OCI-LY3 (cell line): ENCODE results near the gene ARID5B.

ENCODE experiments used
- CTCF ChIP-seq: fragments of 200-600, 300-600 bp; sonication (generic); IDR thresholded peaks from 2 replicates; pipeline ENCODE4 v1.5.1; 2014; ENCODE audit warnings: antibody characterized with exemption, low read length, low read depth
- EZH2phosphoT487 ChIP-seq: fragments of 200-600 bp; shearing (Covaris generic); IDR thresholded peaks from 2 replicates; pipeline ENCODE4 v1.6.1; 2018; ENCODE audit warnings: antibody characterized with exemption, mixed run types, low read depth

DNA sequence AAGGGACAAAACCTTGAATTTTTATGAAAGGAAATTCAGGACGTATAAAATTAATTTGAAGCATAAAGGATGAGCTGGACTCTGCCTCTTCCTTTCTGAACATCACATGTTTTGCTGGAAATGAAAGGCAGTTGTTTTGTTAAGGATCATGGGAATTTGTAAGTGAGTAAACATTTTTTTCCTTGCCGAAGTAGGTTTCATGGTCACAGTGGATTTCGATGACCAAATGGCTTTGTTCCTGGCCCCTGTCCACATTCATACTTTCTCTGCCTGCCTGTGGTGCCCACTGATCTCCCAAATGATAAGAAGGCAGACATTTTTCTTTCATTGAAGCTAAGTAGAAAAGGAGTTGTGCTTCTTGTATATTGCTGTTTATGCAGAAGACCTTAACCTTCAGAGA lies 104.2 kb downstream of the ARID5B start:
- TF ChIP-seq CTCF (no peak), EZH2phosphoT487 (no peak)
